RPMI8226 (cell line): ENCODE results near the gene RAD51B.
A peak's percentile ranks its signal among the peaks of the same experiment; 100 is the strongest.
"Not testable (repeated sequence)": the region's sequence is repeated elsewhere in the genome, so short reads cannot be mapped to it uniquely, and the experiment has no call there.

Experiments
- DNase-seq: peaks from one replicate; pipeline ENCODE4 v3.0.0-alpha.2; 2015

Gene RAD51B

DNA sequence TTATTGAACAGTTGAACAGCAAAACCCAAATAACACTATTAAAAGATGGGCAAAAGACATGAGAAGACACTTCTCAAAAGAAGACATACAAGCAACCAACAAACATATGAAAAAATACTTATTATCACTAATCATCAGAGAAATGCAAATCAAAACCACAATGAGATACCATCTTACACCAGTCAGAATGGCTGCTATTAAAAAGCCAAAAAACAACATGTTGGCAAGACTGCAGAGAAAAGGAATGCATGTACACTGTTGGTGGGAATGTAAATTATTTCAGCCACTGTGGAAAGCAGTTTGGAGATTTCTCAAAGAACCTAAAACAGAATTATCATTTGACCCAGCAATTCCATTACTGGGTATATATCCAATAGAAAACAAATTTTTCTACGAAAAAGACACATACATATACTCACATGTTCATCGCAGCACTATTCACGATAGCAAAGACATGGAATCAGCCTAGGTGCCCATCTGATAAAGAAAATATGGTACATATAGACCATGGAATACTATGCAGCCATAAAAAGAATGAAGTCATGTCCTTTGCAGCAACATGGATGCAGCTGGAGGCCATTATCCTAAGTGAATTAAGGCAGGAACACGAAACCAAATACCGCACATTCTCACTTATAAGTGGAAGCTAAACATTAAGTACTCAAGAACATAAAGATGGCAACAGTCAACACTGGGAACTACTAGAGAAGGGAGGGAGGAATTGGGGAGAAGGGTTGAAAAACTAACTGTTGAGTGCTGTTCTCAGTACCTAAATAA lies 367.1 kb downstream of the RAD51B start:
- not testable (repeated sequence) for DNase-seq

- DNase-seq = no peak
These were observed 368.6 kb downstream of the RAD51B start for GRCh38 chr14:68188174-68188573.

DNA sequence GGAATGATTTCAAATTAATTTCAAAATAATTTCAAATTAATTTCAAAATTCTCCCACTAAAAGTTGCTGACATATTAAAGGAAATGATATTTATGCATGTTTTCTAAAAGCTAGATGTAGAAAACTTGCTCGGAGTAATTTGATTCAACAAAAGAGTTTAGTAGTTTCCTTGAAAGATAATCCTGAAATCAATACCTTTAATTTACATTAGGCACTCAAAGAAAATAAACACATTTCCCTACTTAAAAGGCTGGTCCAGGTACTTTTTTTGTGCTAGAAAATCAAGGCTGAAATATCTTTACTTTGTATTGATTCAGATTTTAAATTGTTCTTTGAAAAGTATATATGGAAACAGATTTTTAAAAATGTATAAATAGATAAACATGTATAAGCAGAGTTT lies 370.5 kb downstream of the RAD51B start:
- DNase-seq = no peak

- DNase-seq = no peak
These were observed 372.2 kb downstream of the RAD51B start for GRCh38 chr14:68191567-68192321.

DNA sequence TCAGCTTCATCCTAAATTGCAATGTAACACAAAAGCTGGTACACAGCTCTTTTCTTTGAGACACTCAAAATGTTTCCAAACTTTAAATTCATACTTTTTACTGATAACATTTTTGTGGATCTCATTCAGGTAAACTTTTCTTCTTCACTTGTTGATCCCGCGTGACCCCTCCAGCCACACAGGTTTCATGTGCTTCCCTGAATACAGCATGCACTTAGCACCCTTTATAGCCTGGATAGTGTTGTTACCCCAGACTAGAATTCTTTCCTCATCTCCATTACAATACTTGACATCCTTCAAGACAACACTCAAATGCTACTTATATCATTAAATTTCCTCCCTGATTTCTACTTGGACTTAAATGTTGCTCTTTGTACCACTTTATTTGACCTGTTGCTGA lies 373.4 kb downstream of the RAD51B start:
- DNase-seq = no peak

DNA sequence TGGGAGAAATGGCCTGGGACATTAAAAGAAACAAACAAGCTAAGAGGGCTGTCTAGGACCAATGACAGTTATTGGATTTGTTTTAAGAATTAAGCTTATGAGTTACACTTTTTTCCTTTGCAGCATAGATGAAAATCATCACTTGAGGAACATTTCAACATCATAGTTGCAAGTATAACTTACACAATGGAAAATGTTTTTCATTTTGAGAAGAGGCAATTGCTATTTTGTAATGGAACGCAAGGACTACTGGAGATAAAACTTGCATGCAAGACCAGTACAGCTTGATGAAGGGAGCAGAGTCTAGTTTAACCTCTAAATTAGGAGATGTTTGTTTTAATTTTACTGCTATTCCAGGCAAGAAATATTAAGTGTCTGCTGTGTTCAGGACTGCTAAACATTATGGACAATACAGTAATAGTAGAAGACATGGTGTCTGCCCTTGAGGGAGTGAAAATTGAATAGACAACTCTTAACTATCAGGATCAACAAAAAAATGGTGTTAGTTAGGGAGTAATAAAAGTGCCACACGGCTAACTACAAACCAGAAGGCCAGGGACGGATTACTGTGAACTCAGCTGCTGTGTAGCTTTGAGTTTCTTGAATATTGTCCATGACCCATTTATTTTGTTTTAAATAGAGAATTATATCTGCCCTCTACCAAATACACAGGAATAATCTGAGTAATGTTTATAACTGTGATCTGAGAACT lies 374.5 kb downstream of the RAD51B start:
- DNase-seq = no peak

- no peak for DNase-seq
These were observed 375.5 kb downstream of the RAD51B start for GRCh38 chr14:68195126-68195525.

DNA sequence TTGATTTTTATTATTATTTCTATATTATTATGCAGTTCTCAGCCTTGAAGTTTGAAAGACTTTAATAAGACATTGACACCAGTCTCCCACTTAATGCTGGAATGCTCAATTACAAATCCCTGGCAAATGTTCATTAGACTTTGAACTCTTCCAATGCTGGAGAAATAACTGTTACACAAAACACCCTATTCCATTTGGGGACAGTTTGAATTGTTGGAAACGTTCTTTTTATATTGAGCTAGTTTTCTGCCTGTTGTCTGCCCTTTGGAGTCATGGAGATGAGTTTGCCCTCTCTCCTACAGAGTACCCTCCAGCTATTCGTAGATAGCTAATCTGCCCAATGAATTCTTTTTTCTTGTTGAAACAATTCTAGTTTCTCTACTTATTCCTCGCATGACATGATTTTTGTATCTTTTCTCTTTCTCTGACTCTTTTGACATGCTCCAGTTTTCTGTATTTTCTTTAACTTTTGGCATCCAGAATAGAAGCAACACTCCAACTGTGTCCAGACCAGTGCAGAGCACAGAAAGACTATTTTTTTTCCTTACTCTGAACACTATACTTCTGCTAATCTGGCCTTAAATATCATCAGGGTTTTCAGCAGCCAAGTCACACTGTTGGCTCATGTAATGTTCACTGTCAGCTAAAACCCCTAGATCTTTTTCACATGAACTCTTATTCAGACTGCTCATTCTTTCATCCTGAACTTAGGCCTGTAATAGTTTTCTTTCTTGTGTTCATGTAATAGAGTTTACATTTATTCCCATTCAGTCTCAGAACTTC lies 379.3 kb downstream of the RAD51B start:
- no peak for DNase-seq

DNA sequence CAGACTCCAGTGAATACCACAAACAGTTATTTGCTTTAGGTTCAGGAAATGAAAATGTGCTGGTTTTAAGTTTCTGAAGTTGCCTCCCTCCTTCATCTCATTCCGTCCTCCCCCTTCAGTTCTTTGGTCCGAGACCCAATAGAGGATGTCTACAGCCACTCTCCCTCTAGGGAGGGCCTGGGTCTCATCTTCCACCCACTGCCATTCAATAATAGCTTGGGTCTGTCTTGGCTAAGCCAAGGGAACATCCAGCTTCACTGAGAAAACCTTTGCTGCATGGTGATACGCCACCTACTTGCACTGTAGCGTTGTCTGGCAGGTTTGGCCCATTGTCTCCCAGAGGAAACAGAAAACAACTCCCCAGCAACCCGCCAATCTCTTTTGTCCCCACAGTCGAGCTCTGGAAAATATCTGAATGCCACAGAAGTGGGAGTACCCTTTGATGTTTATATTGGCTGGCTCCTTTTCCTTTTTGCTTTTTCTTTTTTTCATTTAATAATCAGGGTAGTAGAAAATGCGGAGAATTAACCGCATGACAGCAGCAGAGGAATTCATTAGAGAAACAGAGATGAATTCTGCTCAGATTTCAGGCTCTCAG lies 380.1 kb downstream of the RAD51B start:
- no peak for DNase-seq

DNA sequence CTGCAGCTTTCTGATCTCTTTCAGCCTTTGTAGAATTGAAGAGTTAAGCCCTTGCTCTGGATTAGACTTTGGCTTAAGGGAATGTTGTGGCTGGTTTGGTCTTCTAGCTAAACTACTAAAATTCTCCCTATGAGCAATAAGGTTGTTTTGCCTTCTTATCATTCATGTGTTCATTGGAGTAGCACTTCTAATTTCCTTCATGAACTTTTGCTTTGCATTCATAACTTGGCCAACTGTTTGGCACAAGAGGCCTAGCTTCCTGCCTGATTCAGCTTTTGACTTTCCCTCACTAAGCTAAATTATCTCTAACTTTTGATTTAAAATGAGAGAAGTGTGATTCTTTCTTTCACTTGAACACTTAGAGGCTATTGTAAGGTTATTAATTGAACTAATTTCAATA lies 384.3 kb downstream of the RAD51B start:
- no peak for DNase-seq

- DNase-seq = no peak
These were observed 388.6 kb downstream of the RAD51B start for GRCh38 chr14:68208218-68208617.

- DNase-seq = no peak
These were observed 389.2 kb downstream of the RAD51B start for GRCh38 chr14:68208626-68209317.

DNA sequence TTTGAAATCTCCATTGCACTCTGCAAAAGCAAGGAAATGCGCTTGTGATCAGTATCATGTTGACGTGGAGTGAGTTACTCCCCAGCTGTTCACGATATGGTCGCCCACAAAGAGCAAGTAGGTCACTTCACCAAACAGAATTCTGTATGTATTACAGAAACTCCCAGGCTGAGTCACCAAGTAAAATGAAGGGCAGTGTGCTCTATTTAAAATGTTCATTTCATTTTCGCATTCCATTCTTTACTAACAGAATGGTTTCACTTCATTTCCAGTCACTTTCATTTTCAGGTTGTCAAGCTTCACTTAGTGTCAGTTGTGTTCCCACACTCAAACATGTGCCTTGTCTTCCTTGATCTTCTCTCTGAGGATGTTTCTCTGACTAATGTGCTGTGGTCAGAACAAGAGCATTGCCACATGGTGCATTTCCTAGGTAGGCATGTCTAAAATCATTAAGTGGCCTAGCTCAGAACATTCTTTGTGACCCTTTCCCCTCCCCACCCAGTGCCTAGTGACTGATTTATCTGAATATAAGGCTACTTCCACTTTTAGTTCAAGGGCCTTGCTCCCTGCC lies 391.2 kb downstream of the RAD51B start:
- DNase-seq = peak; percentile 65

DNA sequence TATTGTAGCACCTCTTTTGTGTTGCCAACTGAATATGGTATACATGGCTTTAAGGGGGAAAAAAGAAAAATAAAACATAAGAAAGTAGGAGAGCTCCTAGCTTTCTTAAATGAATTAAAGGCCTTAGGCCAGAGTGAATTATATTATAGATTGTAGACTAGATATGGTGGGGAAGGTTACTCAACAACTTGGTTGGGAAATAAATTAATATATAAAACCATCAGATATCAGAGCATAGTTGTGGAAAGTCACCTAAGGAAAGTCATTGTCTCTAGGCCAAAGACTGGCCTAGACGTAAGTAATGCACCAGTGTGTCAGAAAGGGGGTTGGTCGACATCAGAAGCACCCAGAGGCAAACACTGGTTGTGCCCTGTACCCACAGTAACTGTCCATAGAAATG lies 391.8 kb downstream of the RAD51B start:
- DNase-seq = no peak

GRCh38 chr14:68211886-68212285 lies 392.3 kb downstream of the RAD51B start:
- no peak for DNase-seq

DNA sequence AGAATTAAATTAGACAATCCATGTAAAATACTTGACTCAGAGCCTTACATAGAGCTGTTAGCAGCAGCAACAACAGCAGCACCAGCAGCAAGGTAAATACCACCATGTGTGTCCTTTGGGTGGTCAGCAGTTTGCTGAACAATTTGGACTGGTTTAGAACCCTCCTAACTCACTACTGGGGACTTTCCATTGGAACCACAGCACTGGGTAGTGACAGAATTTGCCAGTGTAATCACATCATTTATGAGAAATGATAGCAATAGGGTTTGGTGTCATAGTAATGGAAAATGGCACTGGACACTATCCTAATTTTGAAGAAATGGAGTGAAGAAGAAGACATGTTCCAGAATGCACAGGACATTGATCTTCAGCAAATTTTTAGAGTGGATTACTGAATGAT lies 392.8 kb downstream of the RAD51B start:
- DNase-seq = no peak

DNA sequence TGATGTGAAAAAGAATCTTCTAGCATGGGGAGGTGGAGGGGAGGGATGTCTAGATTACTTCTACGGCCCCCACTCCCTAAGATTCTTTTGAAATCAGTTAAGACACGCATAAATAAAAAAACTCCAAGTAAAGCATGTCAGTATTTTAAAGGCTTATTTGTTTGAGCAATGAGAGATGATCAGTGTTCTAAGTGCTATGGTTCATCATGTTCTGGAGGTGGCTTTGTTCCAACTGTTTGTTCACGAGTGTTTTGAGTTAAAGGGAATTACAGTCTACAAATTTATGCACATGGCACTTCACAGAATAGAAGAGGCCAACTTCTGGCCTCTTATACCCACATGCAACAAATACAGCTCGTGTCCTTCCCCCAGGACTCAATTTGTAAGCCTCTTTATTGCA lies 394.9 kb downstream of the RAD51B start:
- no peak for DNase-seq

- no peak for DNase-seq
These were observed 396.1 kb downstream of the RAD51B start for GRCh38 chr14:68215629-68216028.

- no peak for DNase-seq
These were observed 396.5 kb downstream of the RAD51B start for GRCh38 chr14:68216079-68216478.

- DNase-seq = no peak
These were observed 397.4 kb downstream of the RAD51B start for GRCh38 chr14:68216957-68217356.

DNA sequence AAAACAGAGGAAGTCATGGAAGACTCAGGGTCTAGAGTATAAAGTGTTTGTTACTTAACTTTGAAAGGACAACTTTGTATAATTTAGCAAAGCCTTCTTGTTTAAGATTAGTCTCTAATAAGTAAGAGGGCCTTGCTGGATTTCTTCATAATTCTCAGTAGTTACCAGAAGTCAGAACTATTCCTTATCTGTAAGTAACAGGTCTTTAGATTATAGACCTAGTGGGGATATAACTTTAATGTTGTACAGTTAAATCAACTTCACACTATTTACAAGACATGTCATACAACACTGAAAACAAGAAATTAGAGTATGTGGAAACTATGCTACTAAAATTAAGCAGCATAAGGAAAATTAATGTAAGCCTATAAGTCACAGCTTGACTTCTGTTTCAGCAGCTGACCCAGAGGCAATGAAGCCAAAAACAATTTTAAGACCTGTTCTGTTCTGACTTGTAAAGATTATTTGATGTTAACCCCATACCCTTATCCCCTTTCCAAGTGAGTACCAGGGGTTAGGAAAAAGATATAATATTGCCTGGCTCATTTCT lies 398.3 kb downstream of the RAD51B start:
- no peak for DNase-seq
